HG02970 (cell line): Measurements from ENCODE around the gene LATS1.
"Not testable (repeated sequence)": the region's sequence is repeated elsewhere in the genome, so short reads cannot be mapped to it uniquely, and the experiment has no call there.

Experiments used
- ATAC-seq: cut with Tn5 transposase; IDR thresholded peaks from one replicate; pipeline ENCODE4 v1.9.1; 2021; ENCODE audit warnings: mild to moderate bottlenecking, moderate library complexity, moderate number of reproducible peaks; ENCODE audit not compliant: unreplicated experiment, low FRiP score

The LATS1 gene

DNA sequence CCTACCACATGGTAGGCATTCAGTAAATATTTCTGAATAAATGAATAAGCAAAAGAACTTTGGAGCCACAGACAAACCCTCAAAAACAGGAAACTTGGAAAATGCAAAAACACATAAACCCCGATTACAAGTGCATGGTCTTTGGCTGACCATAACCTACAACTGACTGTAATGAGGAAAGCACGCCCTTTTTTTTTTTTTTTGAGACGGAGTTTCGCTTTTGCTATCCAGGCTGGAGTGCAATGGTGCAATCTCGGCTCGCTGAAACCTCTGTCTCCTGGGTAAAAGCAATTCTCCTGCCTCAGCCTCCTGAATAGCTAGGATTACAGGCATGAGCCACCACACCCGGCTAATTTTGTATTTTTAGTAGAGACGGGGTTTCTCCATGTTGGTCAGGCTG is 11.9 kb upstream of the LATS1 start:
- ATAC-seq = no peak

DNA sequence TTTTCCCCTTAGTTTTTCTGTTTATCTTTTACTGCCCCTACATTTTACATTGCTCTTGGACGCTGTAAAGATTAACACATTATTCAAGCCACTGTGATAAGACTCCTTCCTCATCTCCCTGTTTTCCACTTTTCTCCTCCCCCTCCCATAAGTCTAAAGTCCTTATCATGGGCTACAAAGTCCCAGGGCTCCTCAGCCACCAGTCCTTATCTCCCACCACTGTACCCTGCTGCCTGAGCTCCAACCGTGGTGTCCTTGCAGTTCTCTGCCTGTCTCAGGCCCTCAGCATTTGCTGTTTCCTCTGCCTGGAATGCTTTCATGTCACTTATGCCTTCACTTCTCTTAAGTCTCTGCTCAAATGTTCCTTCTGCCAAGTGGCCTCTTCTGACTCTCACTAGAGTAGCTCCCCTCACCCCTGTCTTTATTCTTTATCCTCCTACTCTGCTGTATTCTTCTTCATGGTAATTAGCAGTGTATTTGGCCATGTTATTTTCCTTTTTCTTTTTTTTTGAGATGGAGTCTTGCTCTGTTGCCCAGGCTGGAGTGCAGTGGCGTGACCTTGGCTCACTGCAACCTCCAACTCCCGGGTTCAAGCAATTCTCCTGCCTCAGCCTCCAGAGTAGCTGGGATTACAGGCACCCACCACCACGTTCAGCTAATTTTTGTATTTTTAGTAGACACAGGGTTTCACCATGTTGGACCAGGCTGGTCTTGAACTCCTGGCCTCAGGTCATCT is 10.8 kb upstream of the LATS1 start:
- ATAC-seq = no peak

DNA sequence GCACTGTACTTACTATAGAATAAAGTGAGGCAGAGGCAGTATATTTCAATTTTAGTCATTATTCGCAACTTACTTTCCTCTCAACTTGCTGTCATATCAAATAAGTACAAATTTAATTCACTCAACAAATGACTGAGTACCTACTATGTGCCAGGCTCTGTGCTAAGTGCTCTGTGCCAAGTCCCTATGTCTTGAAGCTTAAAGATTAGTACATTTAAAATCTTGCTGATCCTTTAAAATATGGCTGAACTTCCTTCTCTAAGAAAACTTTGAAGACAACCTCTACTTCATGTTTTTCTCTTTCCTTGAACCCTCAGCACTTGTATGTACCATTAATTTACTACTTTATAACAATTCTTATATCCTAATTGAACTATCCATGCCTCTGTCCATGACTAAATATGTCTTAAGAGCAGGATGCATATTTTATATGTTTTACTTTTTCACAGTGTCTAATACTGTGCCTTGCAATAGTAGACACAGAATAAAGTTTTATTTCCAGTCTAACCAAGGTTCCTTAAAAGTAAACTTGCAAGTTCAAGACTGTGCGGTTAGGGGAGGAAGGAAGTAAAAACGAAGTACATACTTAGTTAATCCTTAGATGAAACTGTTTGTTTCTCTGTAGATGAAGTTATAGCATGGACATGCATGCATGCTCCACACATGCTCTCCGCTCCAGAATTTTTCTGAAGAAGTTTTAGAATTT is 10.0 kb upstream of the LATS1 start:
- ATAC-seq = no peak

DNA sequence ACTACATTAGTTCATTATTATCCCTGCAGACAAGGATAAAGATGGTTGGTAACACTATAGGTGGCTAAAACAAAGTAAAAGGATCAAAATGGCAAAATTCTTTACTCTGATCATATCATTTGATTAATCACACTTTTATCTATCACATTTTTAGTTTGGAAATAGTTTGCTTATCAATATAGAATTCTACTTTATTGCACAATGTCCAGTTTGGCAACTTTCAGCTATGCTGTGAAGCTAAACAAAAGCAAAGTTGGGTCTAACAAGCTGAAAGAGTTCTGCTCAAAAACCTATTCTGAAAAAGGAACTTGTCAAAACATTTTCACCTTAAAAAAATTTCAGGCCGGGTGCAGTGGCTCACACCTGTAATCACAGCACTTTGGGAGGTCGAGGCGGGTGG is 7.9 kb upstream of the LATS1 start:
- ATAC-seq = no peak

DNA sequence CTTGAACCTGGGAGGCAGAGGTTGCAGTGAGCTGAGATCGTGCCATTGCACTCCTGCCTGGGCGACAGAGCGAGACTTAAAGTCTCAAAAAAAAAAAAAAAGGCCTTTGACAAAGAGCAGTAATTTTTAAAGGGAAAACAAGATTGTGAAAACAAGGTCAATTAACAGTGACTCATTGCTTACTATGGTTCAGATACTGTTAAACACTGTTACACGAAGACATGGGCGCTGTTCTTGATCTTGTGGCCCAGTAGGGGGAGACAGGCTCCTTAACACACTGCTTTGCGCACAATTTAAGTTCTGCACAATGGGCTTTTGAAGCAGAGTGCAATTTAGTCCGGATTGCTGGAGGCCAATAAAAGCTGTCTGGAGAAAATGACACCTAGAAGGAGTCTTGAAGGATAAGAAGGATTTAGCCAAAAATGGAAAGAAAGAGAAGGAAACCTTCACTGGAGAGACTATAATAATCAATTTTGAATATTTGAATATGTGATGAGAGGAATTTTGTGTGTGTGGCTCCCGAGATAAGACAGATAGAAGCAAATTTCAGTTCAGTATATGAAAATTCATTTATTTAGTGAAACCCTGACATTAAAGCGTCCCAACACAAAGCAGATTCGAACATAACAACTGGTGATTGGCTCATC is 6.0 kb upstream of the LATS1 start:
- no peak for ATAC-seq

DNA sequence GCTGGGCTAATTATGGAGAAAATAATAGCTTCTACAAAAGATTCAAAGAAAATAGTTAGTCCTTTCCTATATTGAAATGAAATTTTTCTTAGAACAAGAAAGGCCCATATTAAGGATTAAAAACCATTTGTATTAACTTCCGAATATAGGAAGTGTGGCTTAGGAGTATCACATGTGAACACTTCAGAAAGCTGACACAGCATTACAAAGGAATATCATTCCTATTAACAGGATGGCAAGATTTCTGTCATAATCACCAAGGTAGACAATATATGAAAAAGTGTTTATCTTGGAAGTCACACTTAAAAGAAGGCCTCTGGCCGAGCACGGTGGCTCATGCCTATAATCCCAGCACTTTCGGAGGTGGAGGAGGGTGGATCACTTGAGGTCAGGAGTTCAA is 5.4 kb upstream of the LATS1 start:
- ATAC-seq = no peak

DNA sequence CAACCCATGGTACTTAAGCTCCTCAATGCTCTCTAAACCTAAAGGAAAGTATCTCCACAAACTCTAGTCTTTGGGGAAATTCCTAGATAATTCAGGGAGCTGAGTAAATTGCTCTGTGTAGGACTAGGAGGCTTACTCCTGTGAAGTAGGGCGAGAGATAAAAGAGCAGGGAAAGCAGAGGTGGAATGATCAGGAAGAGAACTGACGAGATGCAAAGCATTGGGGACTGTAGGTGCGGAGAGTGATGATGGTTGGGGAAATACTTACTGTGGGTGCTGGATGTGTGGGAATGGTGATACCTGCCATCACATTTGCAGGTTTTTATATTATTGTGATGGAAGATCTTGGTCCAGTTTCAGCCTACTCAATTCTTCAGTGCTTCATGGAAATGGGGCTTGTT is 1.6 kb upstream of the LATS1 start:
- ATAC-seq = no peak

DNA sequence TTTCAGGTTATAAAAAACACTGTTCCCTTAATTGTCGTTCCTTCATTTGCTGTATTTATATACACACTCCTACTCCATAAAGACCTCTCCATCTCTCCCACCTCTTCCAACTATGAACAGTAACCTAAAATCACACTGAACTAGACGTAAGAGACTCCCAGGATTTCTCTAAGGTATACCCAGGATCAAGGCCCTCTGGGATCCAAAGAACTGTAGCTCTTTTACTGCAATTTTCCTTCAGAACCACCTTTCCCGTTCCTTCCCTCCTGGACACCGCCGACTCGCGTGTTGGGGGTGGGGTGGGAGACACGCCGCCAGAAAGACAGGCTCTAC is 680 bp downstream of the LATS1 start:
- peak; percentile 3 for ATAC-seq

DNA sequence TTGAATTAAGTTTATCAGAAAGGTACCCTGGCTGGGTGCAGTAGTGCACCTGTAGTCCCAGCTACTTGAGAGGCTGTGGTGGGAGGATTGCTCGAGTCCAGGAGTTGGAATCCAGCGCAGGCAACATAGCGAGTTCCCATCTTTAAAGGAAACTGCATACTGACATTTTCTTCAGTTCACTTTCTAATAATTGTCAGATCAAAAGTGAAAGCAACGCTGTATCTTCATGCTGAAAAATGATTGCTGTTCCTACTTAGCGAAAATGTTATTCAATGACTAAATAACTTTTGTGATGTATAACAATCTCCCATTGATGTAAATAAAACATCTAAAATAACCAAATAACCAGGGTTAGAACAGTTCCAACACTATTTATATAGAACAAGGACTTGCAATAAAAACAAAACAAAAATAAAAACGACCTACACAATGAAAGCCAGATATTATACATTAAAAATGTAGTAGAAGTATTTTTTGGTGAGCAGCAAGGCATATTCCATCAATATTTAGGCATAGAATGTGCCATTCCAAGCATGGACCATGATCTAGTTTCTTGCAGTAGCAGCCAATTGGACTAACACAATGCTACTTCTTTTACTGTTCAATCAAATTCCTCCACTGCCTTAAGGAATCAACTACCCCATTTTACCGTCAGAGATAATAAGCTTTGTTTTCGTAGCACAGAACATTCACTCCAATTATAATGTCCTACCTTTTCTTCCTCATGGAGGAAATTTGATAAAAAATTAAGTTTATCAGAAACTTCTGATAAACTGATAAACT is 1.5 kb downstream of the LATS1 start:
- ATAC-seq = no peak

DNA sequence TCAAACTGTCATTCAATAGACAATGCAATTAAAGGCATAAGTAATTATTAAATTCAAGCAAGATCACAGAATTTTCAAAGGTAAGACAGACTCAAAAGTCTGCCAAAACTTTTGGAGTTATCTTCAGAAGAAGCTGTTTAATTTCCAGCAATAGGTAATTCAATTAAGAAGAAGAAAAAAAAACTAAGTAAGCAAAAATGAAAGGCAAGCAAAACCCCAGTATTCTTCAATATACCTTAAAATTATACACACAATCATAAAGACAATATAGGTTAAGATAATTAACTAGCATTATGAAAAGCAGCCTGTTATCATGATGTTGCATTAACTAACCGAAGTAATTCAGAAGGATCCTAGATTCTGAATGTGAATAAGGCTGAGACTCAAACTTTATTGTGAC is 3.5 kb downstream of the LATS1 start:
- no peak for ATAC-seq

DNA sequence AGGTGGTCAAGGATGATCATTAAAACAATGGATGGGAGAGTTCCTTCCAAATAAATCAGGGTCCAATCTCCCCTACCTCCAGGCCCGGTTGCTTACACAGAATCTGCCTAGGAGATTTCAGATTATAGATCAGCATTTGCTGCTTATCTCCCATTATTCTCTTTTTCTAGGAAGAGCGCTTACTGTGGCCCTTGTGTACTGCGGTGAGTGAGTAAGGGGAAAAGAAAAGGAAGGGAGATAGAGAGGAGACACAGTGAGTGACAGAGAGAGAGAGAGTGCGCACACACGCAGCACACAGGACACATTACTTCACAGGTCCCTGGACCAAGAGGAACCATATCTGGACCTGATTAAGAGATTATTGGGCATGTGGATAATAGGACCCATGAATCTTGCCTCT is 6.2 kb downstream of the LATS1 start:
- no peak for ATAC-seq

DNA sequence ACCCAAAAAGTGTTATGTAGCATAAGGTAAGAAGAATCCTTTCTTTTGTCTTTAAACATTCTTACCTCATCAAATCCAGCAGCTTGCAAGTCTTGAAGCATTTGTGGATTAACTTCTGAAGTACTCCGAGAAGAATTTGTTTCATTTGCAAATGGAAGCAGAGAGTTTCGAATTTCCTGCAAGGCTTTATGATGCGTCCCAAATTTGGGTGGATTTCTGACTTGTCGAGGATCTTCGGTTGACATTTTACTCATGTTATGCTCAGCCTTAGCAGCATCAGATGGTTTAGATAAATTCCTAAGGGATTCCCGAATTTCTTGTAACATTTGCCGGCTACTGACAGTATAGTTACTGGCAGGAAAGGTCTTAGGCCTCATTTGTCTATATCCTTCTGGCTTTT is 16.2 kb downstream of the LATS1 start:
- no peak for ATAC-seq

DNA sequence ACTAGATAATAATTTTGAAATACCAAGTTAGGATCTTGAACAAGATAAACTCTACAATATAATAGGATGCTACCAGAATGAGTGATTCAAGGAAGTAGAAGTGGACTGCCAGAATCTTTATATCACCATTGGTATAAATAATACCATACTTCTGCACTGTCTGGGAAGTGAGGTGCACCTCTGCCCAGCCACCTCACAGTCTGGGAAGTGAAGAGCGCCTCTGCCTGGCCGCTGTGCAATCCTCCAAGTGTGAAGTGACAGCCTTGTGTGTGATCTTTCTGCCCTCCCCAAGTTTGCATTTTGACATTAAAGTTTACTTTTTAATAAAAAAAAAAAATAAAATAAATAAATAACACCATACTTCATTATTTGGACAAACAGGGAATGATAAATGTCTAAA is 18.8 kb downstream of the LATS1 start:
- ATAC-seq = no peak

DNA sequence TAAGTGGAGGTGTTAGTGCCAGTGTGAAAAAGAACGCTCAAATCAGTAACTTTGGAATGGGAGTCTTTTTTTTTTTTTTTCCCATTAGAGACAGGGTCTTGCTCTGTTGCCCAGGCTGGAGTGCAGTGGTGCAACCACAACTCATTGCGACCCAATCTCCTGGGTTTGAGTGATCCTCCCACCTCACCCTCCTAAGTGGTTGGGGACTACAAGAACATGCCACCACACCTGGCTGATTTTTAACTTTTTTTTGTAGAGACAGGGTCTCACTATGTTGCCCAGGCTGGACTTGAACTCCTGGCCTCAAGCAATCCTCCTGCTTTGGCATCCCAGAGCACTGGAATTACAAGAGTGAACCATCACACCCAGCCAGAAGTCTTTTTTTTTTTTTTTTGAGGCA is 19.7 kb downstream of the LATS1 start:
- no peak for ATAC-seq

DNA sequence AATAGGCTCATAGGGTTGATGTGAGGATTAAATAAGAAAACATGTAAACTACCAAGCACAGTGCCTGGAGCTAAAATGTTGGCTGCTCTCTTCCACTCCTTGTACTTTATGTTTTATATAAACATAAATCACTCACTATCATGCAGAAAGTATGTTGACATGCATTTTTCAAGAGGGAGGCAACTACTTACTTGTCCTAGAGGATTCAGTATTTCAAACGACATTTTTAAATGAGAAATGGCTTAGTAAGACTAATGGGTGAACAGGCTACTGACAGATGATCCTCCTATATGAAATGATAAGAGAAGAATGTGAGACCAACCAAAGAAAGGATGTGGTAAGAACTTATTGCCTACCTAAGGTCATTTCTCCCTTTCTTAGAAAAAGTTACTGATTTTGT is 21.0 kb downstream of the LATS1 start:
- ATAC-seq = no peak

DNA sequence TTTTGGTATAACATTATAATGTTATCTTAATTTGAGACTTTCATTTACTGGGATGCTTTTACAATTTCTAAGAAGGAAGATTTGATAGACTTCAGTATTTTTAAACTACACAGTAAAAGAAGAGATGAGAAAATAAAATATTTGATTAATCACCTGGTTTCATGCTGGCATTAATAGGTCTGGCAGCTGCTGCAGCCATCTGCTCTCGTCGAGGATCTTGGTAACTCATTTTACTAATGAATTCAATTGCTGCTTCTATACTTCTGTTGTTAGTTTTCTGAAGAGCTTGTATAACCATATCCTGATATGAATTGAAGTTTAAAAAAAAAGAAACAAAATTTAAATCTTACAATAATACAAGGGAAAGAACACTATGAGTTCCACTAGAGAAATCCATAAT is 23.0 kb downstream of the LATS1 start:
- no peak for ATAC-seq

DNA sequence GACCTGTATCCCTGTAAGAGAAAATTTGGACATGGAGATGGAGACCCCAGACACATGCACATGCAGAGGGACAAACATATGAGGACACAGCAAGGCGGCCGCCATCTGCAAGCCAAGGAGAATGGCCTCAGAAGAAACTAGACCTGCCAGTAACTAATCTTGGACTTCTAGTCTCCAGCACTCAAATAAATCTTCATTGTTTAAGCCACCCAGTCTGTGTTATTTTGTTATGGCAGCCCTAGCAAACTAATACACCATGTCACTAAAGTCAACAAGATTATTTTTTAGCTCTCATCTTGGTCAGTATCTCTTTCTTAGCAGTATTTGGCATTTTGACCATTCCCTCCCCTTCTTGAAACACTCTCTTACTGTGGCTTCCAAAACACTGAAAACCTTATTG is 26.7 kb downstream of the LATS1 start:
- ATAC-seq = no peak

DNA sequence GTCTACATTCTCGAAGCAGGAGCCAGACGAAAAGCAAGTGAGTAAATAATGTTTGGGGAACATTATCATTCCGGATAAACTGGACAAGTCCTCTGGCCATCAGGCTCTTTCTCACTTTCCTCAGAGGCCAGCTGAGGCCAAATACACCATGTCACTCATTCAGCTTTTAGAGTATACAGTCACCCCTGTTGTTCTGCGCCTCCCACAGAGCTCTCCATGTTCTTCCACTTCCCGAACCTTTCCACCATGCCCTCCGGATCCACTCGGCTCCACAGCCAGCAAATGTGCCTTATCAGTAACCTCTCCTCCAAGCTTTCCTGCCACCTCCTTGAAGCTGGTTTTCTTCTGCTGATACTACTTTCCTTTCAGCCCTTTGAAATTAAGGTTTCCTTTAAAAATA is 31.7 kb downstream of the LATS1 start:
- no peak for ATAC-seq

DNA sequence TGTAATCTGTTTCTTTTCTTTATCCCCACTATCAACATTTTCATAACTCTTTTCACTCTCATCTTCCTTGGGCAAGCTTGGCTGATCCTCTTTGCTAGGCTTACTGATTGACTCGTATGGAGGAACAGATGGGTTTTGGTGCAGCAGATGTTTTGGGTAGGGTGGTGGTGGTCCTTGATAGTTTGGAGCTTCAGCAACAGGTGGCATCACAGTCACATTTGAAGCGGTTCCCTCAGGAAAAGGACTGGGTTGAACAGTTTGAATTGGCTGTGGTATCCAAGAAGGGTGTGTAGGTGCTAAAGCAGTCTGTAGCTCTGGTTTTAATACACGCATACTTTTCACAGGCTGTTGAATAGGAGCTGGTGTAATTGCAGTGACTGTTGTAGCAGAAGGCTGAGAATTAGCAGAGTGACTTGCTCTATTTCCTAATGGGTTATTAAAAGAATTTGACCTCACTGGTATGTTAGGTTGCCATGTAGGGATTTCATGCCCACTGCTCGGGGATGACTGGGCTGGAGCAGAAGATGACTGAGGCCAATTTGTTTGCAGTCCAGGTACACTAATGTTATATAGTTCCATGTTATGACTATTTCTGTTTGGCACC is 34.5 kb downstream of the LATS1 start:
- ATAC-seq = no peak

DNA sequence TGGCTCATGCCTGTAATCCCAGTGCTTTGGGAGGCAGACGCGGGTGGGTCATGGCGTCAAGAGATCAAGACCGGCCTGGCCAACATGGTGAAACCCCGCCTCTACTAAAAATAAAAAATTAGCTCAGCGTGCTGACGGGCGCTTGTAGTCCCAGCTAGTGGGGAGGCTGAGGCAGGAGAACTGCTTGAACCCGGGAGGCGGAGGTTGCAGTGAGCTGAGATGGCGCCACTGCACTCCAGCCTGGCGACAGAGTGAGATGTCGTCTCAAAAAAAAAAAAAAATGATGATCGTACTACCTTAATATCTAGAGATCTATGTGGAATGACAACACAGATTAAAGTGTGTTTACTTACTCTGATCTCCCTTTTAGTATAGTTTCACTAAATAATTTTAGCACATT is 36.1 kb downstream of the LATS1 start:
- ATAC-seq = not testable (repeated sequence)

DNA sequence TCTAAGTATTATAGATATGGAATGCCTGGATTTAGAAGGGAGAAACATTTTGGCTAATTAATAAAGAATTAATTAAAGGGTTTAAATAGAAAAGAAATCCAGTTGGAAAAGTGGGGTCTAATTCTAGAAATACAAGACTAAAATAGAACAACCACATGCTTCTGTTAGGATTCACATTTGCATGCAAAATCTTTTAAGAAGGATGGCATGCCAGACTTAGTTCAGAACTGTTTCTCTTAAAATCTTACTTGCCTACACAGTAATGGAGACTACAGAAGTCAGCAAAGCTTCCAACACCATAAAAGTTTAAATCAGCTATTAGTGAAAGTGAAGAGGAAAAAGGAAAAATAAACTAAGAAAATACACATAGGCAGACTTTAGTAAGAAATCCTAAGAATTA is 36.7 kb downstream of the LATS1 start:
- ATAC-seq = no peak
